Activated CD4-positive, CD25-positive, alpha-beta regulatory T cell (primary cell): ENCODE measurements around the gene PRTN3.
"Not testable (repeated sequence)": the region's sequence is repeated elsewhere in the genome, so short reads cannot be mapped to it uniquely, and the experiment has no call there.

Experiments
- DNase-seq, 4 experiments: peaks; one replicate each; lab custom pipeline; 2025; lab: John Stamatoyannopoulos, UW

Gene PRTN3

GRCh38 chr19:815775-816499 lies 24.9 kb upstream of the PRTN3 start:
- no peak for DNase-seq

- no peak for DNase-seq
Observed at GRCh38 chr19:816500-816857, 24.3 kb upstream of the PRTN3 start.

GRCh38 chr19:820212-820611 lies 20.6 kb upstream of the PRTN3 start:
- DNase-seq: not testable (repeated sequence)

- DNase-seq: no peak
Observed at GRCh38 chr19:821231-821824, 19.5 kb upstream of the PRTN3 start.

- DNase-seq: no peak
Observed at GRCh38 chr19:821825-822503, 18.8 kb upstream of the PRTN3 start, which contains the start of gene PLPPR3. PLPPR3 (minus strand) TSS chr19:821955; CDS start chr19:821559, 396 bp downstream.

- DNase-seq: no peak
Observed at GRCh38 chr19:823565-824121, 17.2 kb upstream of the PRTN3 start.

- no peak for DNase-seq
Observed at GRCh38 chr19:824885-825284, 15.9 kb upstream of the PRTN3 start.

- no peak for DNase-seq
Observed at GRCh38 chr19:825897-826644, 14.7 kb upstream of the PRTN3 start.

- no peak for DNase-seq
Observed at GRCh38 chr19:827314-827709, 13.5 kb upstream of the PRTN3 start.

- no peak for DNase-seq
Observed at GRCh38 chr19:827710-828321, 13.0 kb upstream of the PRTN3 start, which contains the start of gene AZU1. AZU1 (plus strand) TSS chr19:827837; CDS start chr19:827847, 10 bp downstream.

- no peak for DNase-seq
Observed at GRCh38 chr19:829129-829758, 11.6 kb upstream of the PRTN3 start.

- no peak for DNase-seq
Observed at GRCh38 chr19:831407-832369, 9.1 kb upstream of the PRTN3 start.

- no peak for DNase-seq
Observed at GRCh38 chr19:834216-834615, 6.6 kb upstream of the PRTN3 start.

- DNase-seq: no peak
Observed at GRCh38 chr19:835210-835810, 5.5 kb upstream of the PRTN3 start.

- not testable (repeated sequence) for DNase-seq
Observed at GRCh38 chr19:842802-843179, 2.0 kb downstream of the PRTN3 start.

GRCh38 chr19:843180-843835 lies 2.5 kb downstream of the PRTN3 start:
- DNase-seq: no peak

GRCh38 chr19:843836-844545 lies 3.2 kb downstream of the PRTN3 start:
- no peak for DNase-seq

GRCh38 chr19:844546-844971 lies 3.8 kb downstream of the PRTN3 start:
- no peak for DNase-seq
